ENCODE results near the gene CDH11.

The CDH11 gene

GRCh38 chr16:65068151-65068740 is 53.6 kb downstream of the CDH11 start:
- no peak for DNase-seq

- DNase-seq, result no peak
These were observed 55.2 kb downstream of the CDH11 start for GRCh38 chr16:65066651-65067050.

GRCh38 chr16:65065031-65065430 is 56.8 kb downstream of the CDH11 start:
- no peak for DNase-seq

GRCh38 chr16:65064131-65064530 is 57.7 kb downstream of the CDH11 start:
- no peak for DNase-seq

GRCh38 chr16:65062736-65063583 is 58.9 kb downstream of the CDH11 start:
- no peak for DNase-seq

GRCh38 chr16:65061935-65062518 is 59.8 kb downstream of the CDH11 start:
- DNase-seq, result no peak

GRCh38 chr16:65061263-65061662 is 60.6 kb downstream of the CDH11 start:
- no peak for DNase-seq

- no peak for DNase-seq
These were observed 62.4 kb downstream of the CDH11 start for GRCh38 chr16:65059406-65059980.

GRCh38 chr16:65057184-65057583 is 64.7 kb downstream of the CDH11 start:
- DNase-seq, result no peak

GRCh38 chr16:65054457-65054856 is 67.4 kb downstream of the CDH11 start:
- DNase-seq, result no peak

GRCh38 chr16:65049679-65050078 is 72.2 kb downstream of the CDH11 start:
- DNase-seq, result no peak

- DNase-seq, result no peak
These were observed 75.9 kb downstream of the CDH11 start for GRCh38 chr16:65045961-65046360.

GRCh38 chr16:65044873-65045272 is 77.0 kb downstream of the CDH11 start:
- no peak for DNase-seq

GRCh38 chr16:65044026-65044425 is 77.8 kb downstream of the CDH11 start:
- no peak for DNase-seq

- no peak for DNase-seq
These were observed 79.2 kb downstream of the CDH11 start for GRCh38 chr16:65042438-65043365.

- DNase-seq, result no peak
These were observed 80.2 kb downstream of the CDH11 start for GRCh38 chr16:65041667-65042066.

GRCh38 chr16:65038100-65038499 is 83.8 kb downstream of the CDH11 start:
- no peak for DNase-seq

- no peak for DNase-seq
These were observed 84.3 kb downstream of the CDH11 start for GRCh38 chr16:65037556-65037955.

GRCh38 chr16:65034915-65035314 is 86.9 kb downstream of the CDH11 start:
- no peak for DNase-seq

GRCh38 chr16:65032387-65032786 is 89.5 kb downstream of the CDH11 start:
- no peak for DNase-seq

GRCh38 chr16:65024767-65025178 is 97.1 kb downstream of the CDH11 start:
- no peak for DNase-seq

- DNase-seq, result no peak
These were observed 98.1 kb downstream of the CDH11 start for GRCh38 chr16:65023802-65024201.
